ENCODE data around the gene ARHGAP6.
"Not testable (repeated sequence)": the region's sequence is repeated elsewhere in the genome, so short reads cannot be mapped to it uniquely, and the experiment has no call there.

Gene ARHGAP6

GRCh38 chrX:11187001-11187400 lies 478.7 kb downstream of the ARHGAP6 start:
- DNase-seq (ENCODE audit: low read depth in 3 of 3, low spot score in 1 of 3), result no peak

GRCh38 chrX:11185861-11186260 lies 479.9 kb downstream of the ARHGAP6 start:
- no peak for DNase-seq (ENCODE audit: low read depth in 3 of 3, low spot score in 1 of 3)

GRCh38 chrX:11180571-11180970 lies 485.1 kb downstream of the ARHGAP6 start:
- no peak for DNase-seq (ENCODE audit: low read depth in 3 of 3, low spot score in 1 of 3)

GRCh38 chrX:11172415-11172814 lies 493.3 kb downstream of the ARHGAP6 start:
- no peak for DNase-seq (ENCODE audit: low read depth in 3 of 3, low spot score in 1 of 3)

GRCh38 chrX:11171956-11172355 lies 493.8 kb downstream of the ARHGAP6 start:
- no peak for DNase-seq (ENCODE audit: low read depth in 3 of 3, low spot score in 1 of 3)

- no peak for DNase-seq (ENCODE audit: low read depth in 3 of 3, low spot score in 1 of 3)
Measured at GRCh38 chrX:11164433-11164832, 501.3 kb downstream of the ARHGAP6 start.

- DNase-seq (ENCODE audit: low read depth in 3 of 3, low spot score in 1 of 3), result no peak
Measured at GRCh38 chrX:11159149-11159548, 506.6 kb downstream of the ARHGAP6 start.

- no peak for DNase-seq (ENCODE audit: low read depth in 3 of 3, low spot score in 1 of 3)
Measured at GRCh38 chrX:11151799-11152559, 513.7 kb downstream of the ARHGAP6 start.

- DNase-seq (ENCODE audit: low read depth in 3 of 3, low spot score in 1 of 3), result no peak
Measured at GRCh38 chrX:11148401-11148800, 517.3 kb downstream of the ARHGAP6 start.

- no peak for DNase-seq (ENCODE audit: low read depth in 3 of 3, low spot score in 1 of 3)
Measured at GRCh38 chrX:11146411-11146810, 519.3 kb downstream of the ARHGAP6 start.

- peak in 1 of 3 donors; percentile 30 for DNase-seq (ENCODE audit: low read depth in 3 of 3, low spot score in 1 of 3)
Measured at GRCh38 chrX:11143931-11144678, 521.6 kb downstream of the ARHGAP6 start.

- DNase-seq (ENCODE audit: low read depth in 3 of 3, low spot score in 1 of 3), result no peak
Measured at GRCh38 chrX:11138498-11139390, 527.0 kb downstream of the ARHGAP6 start.

GRCh38 chrX:11137543-11138139 lies 528.1 kb downstream of the ARHGAP6 start:
- no peak for DNase-seq (ENCODE audit: low read depth in 3 of 3, low spot score in 1 of 3)

- no peak for DNase-seq (ENCODE audit: low read depth in 3 of 3, low spot score in 1 of 3)
Measured at GRCh38 chrX:11135564-11136185, 530.0 kb downstream of the ARHGAP6 start.

- DNase-seq (ENCODE audit: low read depth in 3 of 3, low spot score in 1 of 3), result no peak
Measured at GRCh38 chrX:11131146-11131545, 534.6 kb downstream of the ARHGAP6 start.

GRCh38 chrX:11130136-11130535 lies 535.6 kb downstream of the ARHGAP6 start:
- DNase-seq (ENCODE audit: low read depth in 3 of 3, low spot score in 1 of 3), result no peak

- DNase-seq (ENCODE audit: low read depth in 3 of 3, low spot score in 1 of 3), result no peak
Measured at GRCh38 chrX:11129534-11130105, 536.1 kb downstream of the ARHGAP6 start.

- no peak for DNase-seq (ENCODE audit: low read depth in 3 of 3, low spot score in 1 of 3)
Measured at GRCh38 chrX:11125060-11125459, 540.7 kb downstream of the ARHGAP6 start.

- DNase-seq (ENCODE audit: low read depth in 3 of 3, low spot score in 1 of 3), result no peak
Measured at GRCh38 chrX:11124112-11124511, 541.6 kb downstream of the ARHGAP6 start.

GRCh38 chrX:11123087-11123486 lies 542.6 kb downstream of the ARHGAP6 start:
- DNase-seq (ENCODE audit: low read depth in 3 of 3, low spot score in 1 of 3), result not testable (repeated sequence)

All from stimulated activated CD4-positive, alpha-beta T cell treated with anti-CD3 and anti-CD28 coated beads, TNF-alpha, amount 100 ng/mL, for 1 hour (primary cell).